ENCODE measurements around the gene EHBP1L1.

DNA sequence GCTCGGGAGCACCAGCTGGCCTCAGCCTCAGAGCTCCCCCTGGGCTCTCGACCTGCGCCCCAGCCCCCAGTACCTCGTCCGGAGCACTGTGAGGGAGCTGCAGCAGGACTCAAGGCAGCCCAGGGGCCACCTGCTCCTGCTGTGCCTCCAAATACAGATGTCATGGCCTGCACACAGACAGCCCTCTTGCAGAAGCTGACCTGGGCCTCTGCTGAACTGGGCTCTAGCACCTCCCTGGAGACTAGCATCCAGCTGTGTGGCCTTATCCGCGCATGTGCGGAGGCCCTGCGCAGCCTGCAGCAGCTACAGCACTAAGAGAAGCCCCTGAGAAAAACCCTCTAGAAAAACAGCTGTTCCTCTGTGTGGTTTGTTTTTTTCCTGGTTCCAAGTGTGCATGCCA lies 4.4 kb upstream of the EHBP1L1 start:
- TF ChIP-seq, protein P1, sequence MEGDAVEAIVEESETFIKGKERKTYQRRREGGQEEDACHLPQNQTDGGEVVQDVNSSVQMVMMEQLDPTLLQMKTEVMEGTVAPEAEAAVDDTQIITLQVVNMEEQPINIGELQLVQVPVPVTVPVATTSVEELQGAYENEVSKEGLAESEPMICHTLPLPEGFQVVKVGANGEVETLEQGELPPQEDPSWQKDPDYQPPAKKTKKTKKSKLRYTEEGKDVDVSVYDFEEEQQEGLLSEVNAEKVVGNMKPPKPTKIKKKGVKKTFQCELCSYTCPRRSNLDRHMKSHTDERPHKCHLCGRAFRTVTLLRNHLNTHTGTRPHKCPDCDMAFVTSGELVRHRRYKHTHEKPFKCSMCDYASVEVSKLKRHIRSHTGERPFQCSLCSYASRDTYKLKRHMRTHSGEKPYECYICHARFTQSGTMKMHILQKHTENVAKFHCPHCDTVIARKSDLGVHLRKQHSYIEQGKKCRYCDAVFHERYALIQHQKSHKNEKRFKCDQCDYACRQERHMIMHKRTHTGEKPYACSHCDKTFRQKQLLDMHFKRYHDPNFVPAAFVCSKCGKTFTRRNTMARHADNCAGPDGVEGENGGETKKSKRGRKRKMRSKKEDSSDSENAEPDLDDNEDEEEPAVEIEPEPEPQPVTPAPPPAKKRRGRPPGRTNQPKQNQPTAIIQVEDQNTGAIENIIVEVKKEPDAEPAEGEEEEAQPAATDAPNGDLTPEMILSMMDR (conservative IDR thresholded peaks at IDR 0.05; ENCODE audit: low read length): no peak
- TF ChIP-seq EZH2phosphoT487 (IDR thresholded peaks at IDR 0.05; ENCODE audit: borderline replicate concordance, low read depth, low read length): no peak

All from OCI-LY7 (cell line).